A549 (cell line): ENCODE results near the gene LRSAM1. TPM values are rescaled to one million over a fixed set of nuclear protein-coding genes. Genes with fewer than 3 reads are reported as not detected.

Experiments
- ATAC-seq, 2 experiments: fragments of 200-7000 bp in 1 of 2; fragments of >200 bp in 1 of 2; cut with Nextera tagmentation in 1 of 2; cut with Tn5 transposase in 1 of 2; 3 replicates each; pipeline versions ENCODE4 v1.8.0 to v1.9.1; 2018 to 2020; ENCODE audit warnings: mild to moderate bottlenecking in 1 of 2, moderate library complexity in 1 of 2
- CTCF ChIA-PET: fragments of 300-600 bp; sonication (Branson Sonifier 250); formaldehyde crosslinking; extraction: SDS; loops from one replicate; lab custom pipeline; 2021; ENCODE audit warnings: antibody characterized with exemption, inconsistent platforms; lab: Yijun Ruan, JAX
- POLR2A ChIA-PET: fragments of 350-600 bp; formaldehyde crosslinking; extraction: SDS; loops from one replicate; lab custom pipeline; 2021; ENCODE audit warnings: antibody characterized with exemption, inconsistent platforms; lab: Yijun Ruan, JAX
- DNase-seq, 2 experiments: peaks; one replicate each; pipeline versions ENCODE4 v3.0.0 to v3.0.0-alpha.2; 2011 to 2016; ENCODE audit warnings: low read depth in 1 of 2, low spot score in 1 of 2
- FAIRE-seq: peaks from 2 replicates; lab custom pipeline; 2011; peaks lifted over from hg19 to GRCh38; lab: Jason Lieb, UNC
- H3K27ac ChIP-seq, 2 experiments: fragments of >200 bp; sonication (Bioruptor Twin); formaldehyde crosslinking; 3 replicates each; pipeline ENCODE4 v1.5.1; 2016 to 2017
- H3K4me1 ChIP-seq: fragments of >200 bp; sonication (Bioruptor Twin); formaldehyde crosslinking; 3 replicates; pipeline ENCODE4 v1.6.1; 2016
- H3K4me2 ChIP-seq: fragments of >200 bp; sonication (Bioruptor Twin); formaldehyde crosslinking; 3 replicates; pipeline ENCODE4 v1.6.1; 2016
- H3K4me3 ChIP-seq: fragments of >200 bp; sonication (Bioruptor Twin); formaldehyde crosslinking; 3 replicates; pipeline ENCODE4 v1.5.1; 2016
- H3K9me3 ChIP-seq: fragments of >200 bp; sonication (Bioruptor Twin); formaldehyde crosslinking; 3 replicates; pipeline ENCODE4 v1.6.1; 2016
- BHLHE40 ChIP-seq: IDR thresholded peaks from 2 replicates; pipeline ENCODE4 v1.6.1; 2012; ENCODE audit warnings: low read depth, low read length, inconsistent platforms
- CEBPB ChIP-seq, 2 experiments: fragments of >200 bp in 1 of 2; sonication (Bioruptor Twin) in 1 of 2; formaldehyde crosslinking in 1 of 2; IDR thresholded peaks; 2 replicates each; pipeline ENCODE4 v1.6.1; 2012 to 2016
- E2F6 ChIP-seq: IDR thresholded peaks from 2 replicates; pipeline ENCODE4 v1.6.1; 2012; ENCODE audit warnings: low read depth, borderline replicate concordance
- EHMT2 ChIP-seq: fragments of 200-600 bp; sonication (generic); IDR thresholded peaks from 2 replicates; pipeline ENCODE4 v1.6.1; 2016; ENCODE audit warnings: antibody characterized with exemption, low read depth, mild to moderate bottlenecking, moderate library complexity
- EP300 ChIP-seq, 2 experiments: fragments of >200 bp; sonication (Bioruptor Twin); formaldehyde crosslinking; IDR thresholded peaks; 2 replicates in 1 of 2; 3 replicates in 1 of 2; pipeline ENCODE4 v1.6.1; 2016 to 2017
- FOSL2 ChIP-seq, 2 experiments: fragments of 450-650 bp in 1 of 2; fragments of >200 bp in 1 of 2; sonication (Bioruptor Twin) in 1 of 2; formaldehyde crosslinking; IDR thresholded peaks; 2 replicates each; pipeline versions ENCODE4 v1.5.0 to v1.6.1; 2016 to 2020; ENCODE audit warnings: mild to moderate bottlenecking in 1 of 2, moderate library complexity in 1 of 2
- JUNB ChIP-seq: fragments of >200 bp; sonication (Bioruptor Twin); formaldehyde crosslinking; IDR thresholded peaks from 2 replicates; pipeline ENCODE4 v1.6.1; 2016
- MAX ChIP-seq: IDR thresholded peaks from 2 replicates; pipeline ENCODE4 v1.6.1; 2012
- NFE2L2 ChIP-seq: fragments of 150-350 bp; conservative IDR thresholded peaks from 2 replicates; pipeline ENCODE4 v1.6.1; 2014; ENCODE audit warnings: low read length
- NPAS2 ChIP-seq: fragments of 250-450 bp; sonication (Bioruptor Pico); IDR thresholded peaks from 2 replicates; pipeline ENCODE4 v1.8.0; 2022; ENCODE audit warnings: mild to moderate bottlenecking, moderate library complexity, borderline replicate concordance
- PHF8 ChIP-seq: fragments of 200-600 bp; sonication (generic); IDR thresholded peaks from 2 replicates; pipeline ENCODE4 v1.6.1; 2016; ENCODE audit warnings: low read depth, mild to moderate bottlenecking, antibody characterized with exemption, moderate library complexity, borderline replicate concordance
- POLR2A ChIP-seq: IDR thresholded peaks from 2 replicates; pipeline ENCODE4 v1.6.1; 2012; ENCODE audit warnings: mild to moderate bottlenecking, low read length
- SREBF2 ChIP-seq: fragments of 450-650 bp; IDR thresholded peaks from 2 replicates; pipeline ENCODE4 v1.6.1; 2014; ENCODE audit warnings: mild to moderate bottlenecking, moderate library complexity
- WGBS: methylation state at CpG from one replicate; pipeline ENCODE4 v1.1.6; 2017; ENCODE audit errors: missing lambda C conversion rate; 5-methylcytosine and 5-hydroxymethylcytosine counted together
- polyA plus RNA-seq, 4 experiments: library from polyadenylated mRNA; depleted of rRNA in 3 of 4; stranded (reverse); fragments of >200 nt; fragmentation: RNase III in 1 of 4; extraction: RNeasy Plus Mini Kit Qiagen cat#74134 plus additional on column Dnase treatment in 1 of 4; gene quantifications; 2 replicates in 3 of 4; 3 replicates in 1 of 4; pipeline ENCODE4 v1.2.3, GENCODE V29; 2011 to 2017
- TF ChIP-seq, protein P1 (sequence below): fragments of >200 bp; sonication (Bioruptor Twin); formaldehyde crosslinking; IDR thresholded peaks from 3 replicates; pipeline ENCODE4 v1.6.1; 2016
- TF ChIP-seq, protein P2 (sequence below): fragments of >200 bp; sonication (Bioruptor Twin); formaldehyde crosslinking; IDR thresholded peaks from 3 replicates; pipeline ENCODE4 v1.5.1; 2016
- TF ChIP-seq, protein P3 (sequence below): fragments of 250-450 bp; sonication (Bioruptor Pico); IDR thresholded peaks from 2 replicates; pipeline ENCODE4 v1.5.0; 2020; ENCODE audit warnings: low read depth, mild to moderate bottlenecking, moderate library complexity

Gene LRSAM1
- polyA plus RNA-seq, 2 of the 4 experiments (the other 2 are of a cell fraction), result 5.1 to 10.0 TPM

DNA sequence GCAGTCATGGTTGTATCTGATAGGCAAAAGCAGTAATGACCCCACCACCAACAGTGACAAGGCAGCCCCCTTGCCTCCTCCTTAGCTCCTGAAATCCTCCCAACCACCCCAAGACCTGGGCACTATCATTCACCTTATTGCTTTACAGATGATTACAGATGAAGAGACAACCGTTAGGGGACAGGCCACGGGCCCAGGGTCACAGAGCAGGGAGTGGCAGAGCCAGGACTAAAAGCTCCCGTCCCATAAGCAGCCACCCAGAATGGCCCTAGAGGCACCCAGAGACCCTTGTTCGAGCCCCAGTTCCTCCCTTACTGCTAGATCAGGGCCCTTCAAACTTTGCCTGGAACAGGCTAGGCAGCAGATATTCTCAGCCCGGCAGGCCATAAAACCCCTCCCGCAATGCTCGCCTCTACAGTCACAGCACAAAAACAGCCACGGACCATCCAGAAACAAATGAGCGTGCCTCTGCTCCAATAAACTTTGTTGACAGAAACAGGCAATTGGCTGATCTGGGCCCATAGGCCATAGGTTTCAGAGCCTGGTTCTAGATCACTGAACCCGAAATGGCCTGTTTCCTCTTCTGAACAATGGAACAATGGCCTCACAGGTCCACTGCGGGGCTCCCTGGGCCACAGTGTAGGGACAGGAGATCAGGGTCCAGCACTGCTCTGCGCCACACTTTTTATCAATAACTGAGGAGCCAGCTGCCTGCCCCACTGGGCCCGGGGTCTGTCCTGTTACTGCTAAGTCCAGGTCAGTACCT, 67.0 kb downstream of the LRSAM1 start:
- POLR2A ChIA-PET, result interaction anchor here (1.2 kb wide), 1 partner anchor 51 kb away, joined by 3 read pairs; no protein-coding TSS in a partner anchor
- TF ChIP-seq SREBF2, result no peak
- no peak for TF ChIP-seq NFE2L2
- TF ChIP-seq, protein P1, sequence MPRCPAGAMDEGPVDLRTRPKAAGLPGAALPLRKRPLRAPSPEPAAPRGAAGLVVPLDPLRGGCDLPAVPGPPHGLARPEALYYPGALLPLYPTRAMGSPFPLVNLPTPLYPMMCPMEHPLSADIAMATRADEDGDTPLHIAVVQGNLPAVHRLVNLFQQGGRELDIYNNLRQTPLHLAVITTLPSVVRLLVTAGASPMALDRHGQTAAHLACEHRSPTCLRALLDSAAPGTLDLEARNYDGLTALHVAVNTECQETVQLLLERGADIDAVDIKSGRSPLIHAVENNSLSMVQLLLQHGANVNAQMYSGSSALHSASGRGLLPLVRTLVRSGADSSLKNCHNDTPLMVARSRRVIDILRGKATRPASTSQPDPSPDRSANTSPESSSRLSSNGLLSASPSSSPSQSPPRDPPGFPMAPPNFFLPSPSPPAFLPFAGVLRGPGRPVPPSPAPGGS, result no peak
- no peak for TF ChIP-seq BHLHE40
- TF ChIP-seq, protein P2, sequence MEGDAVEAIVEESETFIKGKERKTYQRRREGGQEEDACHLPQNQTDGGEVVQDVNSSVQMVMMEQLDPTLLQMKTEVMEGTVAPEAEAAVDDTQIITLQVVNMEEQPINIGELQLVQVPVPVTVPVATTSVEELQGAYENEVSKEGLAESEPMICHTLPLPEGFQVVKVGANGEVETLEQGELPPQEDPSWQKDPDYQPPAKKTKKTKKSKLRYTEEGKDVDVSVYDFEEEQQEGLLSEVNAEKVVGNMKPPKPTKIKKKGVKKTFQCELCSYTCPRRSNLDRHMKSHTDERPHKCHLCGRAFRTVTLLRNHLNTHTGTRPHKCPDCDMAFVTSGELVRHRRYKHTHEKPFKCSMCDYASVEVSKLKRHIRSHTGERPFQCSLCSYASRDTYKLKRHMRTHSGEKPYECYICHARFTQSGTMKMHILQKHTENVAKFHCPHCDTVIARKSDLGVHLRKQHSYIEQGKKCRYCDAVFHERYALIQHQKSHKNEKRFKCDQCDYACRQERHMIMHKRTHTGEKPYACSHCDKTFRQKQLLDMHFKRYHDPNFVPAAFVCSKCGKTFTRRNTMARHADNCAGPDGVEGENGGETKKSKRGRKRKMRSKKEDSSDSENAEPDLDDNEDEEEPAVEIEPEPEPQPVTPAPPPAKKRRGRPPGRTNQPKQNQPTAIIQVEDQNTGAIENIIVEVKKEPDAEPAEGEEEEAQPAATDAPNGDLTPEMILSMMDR, result no peak
- TF ChIP-seq EHMT2, result no peak
- TF ChIP-seq MAX, result no peak
- Histone ChIP-seq H3K4me3 (no peak overlapping the region), H3K4me1 (peaks cover 40% of the 10 kb centered on the region), H3K9me3 (peaks cover 2% of the 10 kb centered on the region), H3K4me2 (no peak overlapping the region), H3K27ac (peak overlapping the region in 1 of 2 experiments; percentile 91; a peak in 3 of 6 replicates)
- DNase-seq (no peak), ATAC-seq (no peak), FAIRE-seq (no peak)
- CTCF ChIA-PET, result interaction anchor here (1.0 to 36.3 kb wide), 6 partner anchors 10 to 216 kb away, joined by 3 to 821 read pairs (median 48); partner anchors contain the start of gene TOR2A
- 91% methylated on average over 13 of the region's 13 CpGs for WGBS

DNA sequence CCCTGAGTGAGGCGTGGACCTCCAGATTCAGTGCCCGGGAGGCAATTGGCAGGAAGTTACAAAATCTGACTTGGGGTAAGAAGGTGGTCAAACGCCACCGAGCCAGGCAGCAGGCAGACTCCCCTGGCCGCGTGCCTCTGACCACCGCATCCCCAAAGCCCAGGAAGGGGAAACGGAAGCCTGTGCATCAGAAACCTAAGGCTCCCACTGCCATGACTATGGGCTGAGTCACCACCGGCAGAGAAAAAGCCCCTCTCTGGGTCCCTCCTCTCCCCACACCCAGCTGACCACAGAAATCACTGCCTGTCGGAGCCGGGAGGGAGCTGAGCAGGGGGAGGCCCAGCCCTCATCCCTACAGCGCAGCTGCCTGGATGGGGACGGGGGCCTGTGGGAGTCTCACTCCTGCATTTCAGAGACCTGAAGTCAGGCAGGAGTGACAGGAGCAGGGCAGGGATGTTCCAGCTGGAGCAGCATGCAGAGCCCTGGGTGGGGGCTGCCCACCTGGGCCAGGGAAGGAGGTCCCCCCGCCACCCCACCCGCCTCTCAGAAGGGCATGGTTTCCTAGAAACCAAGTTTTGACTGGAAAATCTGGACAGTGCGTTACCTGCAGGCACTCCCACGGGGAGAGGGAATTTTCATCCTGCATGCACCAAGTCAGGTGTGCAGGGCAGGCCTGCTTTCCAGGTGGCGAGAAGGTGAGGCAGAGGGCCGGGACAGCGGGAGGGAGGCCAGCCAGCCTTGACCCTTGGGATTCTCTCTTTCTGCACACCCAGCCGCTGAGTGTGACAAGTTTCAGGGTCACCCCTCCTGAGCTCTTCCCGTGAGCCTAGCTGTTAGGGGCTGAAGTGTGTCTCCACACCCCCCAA, 68.2 kb downstream of the LRSAM1 start:
- no peak for TF ChIP-seq FOSL2 (IDR thresholded peaks at IDR 0.05)
- peak; percentile 72 for TF ChIP-seq FOSL2 (CRISPR knock-in tag; IDR thresholded peaks at IDR 0.05)
- no peak for TF ChIP-seq NPAS2 (CRISPR knock-in tag)
- no peak for TF ChIP-seq PHF8
- no peak for TF ChIP-seq POLR2A
- no peak for TF ChIP-seq E2F6
- 0 out of 5 replicates have a peak, but pooled peaks of 1 of the 2 experiments have one; percentile 22 for TF ChIP-seq EP300 (IDR thresholded peaks at IDR 0.05)
- TF ChIP-seq, protein P3, sequence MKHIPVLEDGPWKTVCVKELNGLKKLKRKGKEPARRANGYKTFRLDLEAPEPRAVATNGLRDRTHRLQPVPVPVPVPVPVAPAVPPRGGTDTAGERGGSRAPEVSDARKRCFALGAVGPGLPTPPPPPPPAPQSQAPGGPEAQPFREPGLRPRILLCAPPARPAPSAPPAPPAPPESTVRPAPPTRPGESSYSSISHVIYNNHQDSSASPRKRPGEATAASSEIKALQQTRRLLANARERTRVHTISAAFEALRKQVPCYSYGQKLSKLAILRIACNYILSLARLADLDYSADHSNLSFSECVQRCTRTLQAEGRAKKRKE (CRISPR knock-in tag), result peak; percentile 62; the same call in 1 of the 2 replicates
- TF ChIP-seq CEBPB (IDR thresholded peaks at IDR 0.05), result no peak
- TF ChIP-seq MAX, result peak; percentile 47; the same call in 1 of the 2 replicates
- 0 out of 2 replicates have a peak, but pooled peaks have one; percentile 23 for TF ChIP-seq JUNB
- TF ChIP-seq, all 56 proteins: peak for 5
- Histone ChIP-seq H3K4me3 (no peak overlapping the region), H3K9me3 (peaks cover 14% of the 10 kb centered on the region), H3K27ac (peak overlapping the region; percentile 71 to 91), H3K4me1 (peaks cover 45% of the 10 kb centered on the region), H3K4me2 (peak overlapping the region; percentile 51)
- no peak for FAIRE-seq
- 74% methylated on average over 19 of the region's 22 CpGs for WGBS
- POLR2A ChIA-PET, result interaction anchor here (1.2 to 1.4 kb wide), 2 partner anchors 43 to 50 kb away, joined by 3 read pairs; no protein-coding TSS in a partner anchor
- peak; percentile 58 to 75 for ATAC-seq
- no peak for DNase-seq
- CTCF ChIA-PET, result interaction anchor here (0.6 to 36.3 kb wide), 6 partner anchors 16 to 66 kb away, joined by 3 to 821 read pairs (median 46); no protein-coding TSS in a partner anchor
